ENCODE measurements around the gene CCDC154.

The CCDC154 gene

GRCh38 chr16:1466054-1466453, 21.7 kb upstream of the CCDC154 start:
- no peak for DNase-seq (ENCODE audit: low read depth in 2 of 2)
- H3K4me3 ChIP-seq (replicated peaks in 1 of 2; ENCODE audit: low read depth in 2 of 2, low read length in 2 of 2) = no peak overlapping the region
- TF ChIP-seq CTCF (IDR thresholded peaks at IDR 0.05; ENCODE audit: low read depth, low read length) = no peak

GRCh38 chr16:1465567-1465915, 21.2 kb upstream of the CCDC154 start:
- TF ChIP-seq CTCF (IDR thresholded peaks at IDR 0.05; ENCODE audit: low read depth, low read length) = no peak
- no peak overlapping the region for H3K4me3 ChIP-seq (replicated peaks in 1 of 2; ENCODE audit: low read depth in 2 of 2, low read length in 2 of 2)
- DNase-seq (ENCODE audit: low read depth in 2 of 2) = no peak

GRCh38 chr16:1464894-1465566, 20.7 kb upstream of the CCDC154 start:
- DNase-seq (ENCODE audit: low read depth in 2 of 2) = no peak
- H3K4me3 ChIP-seq (replicated peaks in 1 of 2; ENCODE audit: low read depth in 2 of 2, low read length in 2 of 2) = no peak overlapping the region
- TF ChIP-seq CTCF (IDR thresholded peaks at IDR 0.05; ENCODE audit: low read depth, low read length) = no peak

GRCh38 chr16:1464196-1464893, 20.0 kb upstream of the CCDC154 start:
- DNase-seq (ENCODE audit: low read depth in 2 of 2) = no peak
- no peak overlapping the region for H3K4me3 ChIP-seq (replicated peaks in 1 of 2; ENCODE audit: low read depth in 2 of 2, low read length in 2 of 2)

GRCh38 chr16:1461146-1461545, 16.8 kb upstream of the CCDC154 start:
- no peak overlapping the region for H3K4me3 ChIP-seq (replicated peaks in 1 of 2; ENCODE audit: low read depth in 2 of 2, low read length in 2 of 2)
- no peak for DNase-seq (ENCODE audit: low read depth in 2 of 2)
- TF ChIP-seq CTCF (IDR thresholded peaks at IDR 0.05; ENCODE audit: low read depth, low read length) = no peak

More at GRCh38 chr16:1464196-1464893, 20.0 kb upstream of the CCDC154 start:
- no peak for TF ChIP-seq CTCF (IDR thresholded peaks at IDR 0.05; ENCODE audit: low read depth, low read length)

- no peak for DNase-seq (ENCODE audit: low read depth in 2 of 2)
- TF ChIP-seq CTCF (IDR thresholded peaks at IDR 0.05; ENCODE audit: low read depth, low read length) = no peak
Measured at GRCh38 chr16:1460602-1461138, 16.3 kb upstream of the CCDC154 start.

More at GRCh38 chr16:1460602-1461138, 16.3 kb upstream of the CCDC154 start:
- no peak overlapping the region for H3K4me3 ChIP-seq (replicated peaks in 1 of 2; ENCODE audit: low read depth in 2 of 2, low read length in 2 of 2)
